ENCODE data around the gene SPAG9. TPM values are rescaled to one million over a fixed set of nuclear protein-coding genes. Genes with fewer than 3 reads are reported as not detected.

The SPAG9 gene
- total RNA-seq, 6 donors from 2014 or later, result 87.5 to 233 (median 152) TPM

DNA sequence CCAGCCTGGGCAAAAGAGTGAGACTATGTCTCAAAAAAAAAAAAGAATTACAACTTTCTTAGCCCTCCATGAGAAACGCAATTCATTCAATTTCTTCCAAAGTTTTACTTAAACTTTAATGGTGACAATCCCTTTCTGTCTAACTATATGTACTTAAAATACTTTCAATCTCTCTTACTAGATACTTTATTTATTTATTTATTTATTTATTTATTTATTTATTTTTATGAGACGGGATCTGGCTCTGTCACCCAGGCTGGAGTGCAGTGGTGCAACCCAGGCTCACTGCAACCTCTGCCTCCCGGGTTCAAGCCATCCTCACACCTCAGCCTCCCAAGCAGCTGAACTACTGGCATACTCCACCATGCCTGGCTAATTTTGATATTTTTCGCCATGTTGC is 108.1 kb downstream of the SPAG9 start:
- Histone ChIP-seq H3K9me3 (no peaks in the 10 kb centered on the region), H3K4me1 (peaks cover 0 to 5% (median 0%) of the 10 kb centered on the region in 4 donors), H3K27me3 (no peaks in the 10 kb centered on the region), H3K27ac (no peak overlapping the region), H3K36me3 (peaks cover 5 to 43% (median 24%) of the 10 kb centered on the region in 4 donors), H3K4me3 (no peak overlapping the region)
- ATAC-seq (ENCODE audit: low FRiP score in 2 of 2) (no peak), DNase-seq (no peak)
- TF ChIP-seq POLR2A (IDR thresholded peaks at IDR 0.05) (no peak), POLR2AphosphoS5 (IDR thresholded peaks at IDR 0.05) (no peak), EP300 (IDR thresholded peaks at IDR 0.05) (no peak), CTCF (IDR thresholded peaks at IDR 0.05) (no peak)
- WGBS, 2 donors, result 96 to 99% methylated on average over 4 of the region's 4 CpGs

GRCh38 chr17:51010173-51010675 is 110.4 kb downstream of the SPAG9 start:
- Histone ChIP-seq H3K9me3 (no peaks in the 10 kb centered on the region), H3K27ac (no peak overlapping the region), H3K4me1 (peaks cover 0 to 4% (median 0%) of the 10 kb centered on the region in 4 donors), H3K4me3 (no peak overlapping the region), H3K36me3 (peaks cover 11 to 53% (median 24%) of the 10 kb centered on the region in 4 donors), H3K27me3 (no peaks in the 10 kb centered on the region)
- TF ChIP-seq POLR2A (IDR thresholded peaks at IDR 0.05) (no peak), POLR2AphosphoS5 (IDR thresholded peaks at IDR 0.05) (no peak), EP300 (IDR thresholded peaks at IDR 0.05) (no peak), CTCF (IDR thresholded peaks at IDR 0.05) (no peak)
- DNase-seq, result no peak
- no peak for ATAC-seq (ENCODE audit: low FRiP score in 2 of 2)
- WGBS, 2 donors, result 89 to 93% methylated on average over 1 of the region's 1 CpG

- Histone ChIP-seq H3K9me3 (no peaks in the 10 kb centered on the region), H3K27ac (no peak overlapping the region), H3K4me3 (no peak overlapping the region), H3K4me1 (no peaks in the 10 kb centered on the region), H3K36me3 (peaks cover 7 to 62% (median 23%) of the 10 kb centered on the region in 4 donors), H3K27me3 (no peaks in the 10 kb centered on the region)
- ATAC-seq (ENCODE audit: low FRiP score in 2 of 2) (no peak), DNase-seq (no peak)
- 94 to 95% methylated on average over 1 of the region's 1 CpG for WGBS, 2 donors
- no peak for TF ChIP-seq POLR2A (IDR thresholded peaks at IDR 0.05)
- TF ChIP-seq POLR2AphosphoS5 (IDR thresholded peaks at IDR 0.05), result no peak
- TF ChIP-seq EP300 (IDR thresholded peaks at IDR 0.05), result no peak
- TF ChIP-seq CTCF (IDR thresholded peaks at IDR 0.05), result no peak
Measured at GRCh38 chr17:51006601-51007000, 114.1 kb downstream of the SPAG9 start.

GRCh38 chr17:51005768-51006167 is 114.9 kb downstream of the SPAG9 start:
- H3K27ac ChIP-seq, result peak overlapping the region in 2 of 4 donors; percentile 7 to 20
- H3K36me3 ChIP-seq, result peaks cover 10 to 68% (median 22%) of the 10 kb centered on the region in 4 donors
- H3K9me3 ChIP-seq, result no peaks in the 10 kb centered on the region
- no peak for ATAC-seq (ENCODE audit: low FRiP score in 2 of 2)
- TF ChIP-seq POLR2AphosphoS5 (IDR thresholded peaks at IDR 0.05), result no peak
- TF ChIP-seq POLR2A (IDR thresholded peaks at IDR 0.05), result no peak
- TF ChIP-seq EP300 (IDR thresholded peaks at IDR 0.05), result no peak
- no peak for TF ChIP-seq CTCF (IDR thresholded peaks at IDR 0.05)
- no peak overlapping the region for H3K4me3 ChIP-seq
- H3K4me1 ChIP-seq, result no peaks in the 10 kb centered on the region
- WGBS, 2 donors, result 61 to 73% methylated on average over 2 of the region's 2 CpGs
- no peaks in the 10 kb centered on the region for H3K27me3 ChIP-seq
- DNase-seq, result no peak

GRCh38 chr17:51004249-51004648 is 116.4 kb downstream of the SPAG9 start:
- peaks cover 14 to 71% (median 27%) of the 10 kb centered on the region in 4 donors for H3K36me3 ChIP-seq
- no peaks in the 10 kb centered on the region for H3K27me3 ChIP-seq
- H3K27ac ChIP-seq, result no peak overlapping the region
- WGBS, 2 donors, result 91 to 92% methylated on average over 1 of the region's 1 CpG
- H3K4me1 ChIP-seq, result no peaks in the 10 kb centered on the region
- H3K9me3 ChIP-seq, result no peaks in the 10 kb centered on the region
- H3K4me3 ChIP-seq, result no peak overlapping the region
- no peak for DNase-seq
- no peak for ATAC-seq (ENCODE audit: low FRiP score in 2 of 2)
- TF ChIP-seq POLR2AphosphoS5 (IDR thresholded peaks at IDR 0.05), result no peak

Data from upper lobe of left lung (tissue), 6 donors.